GM12878 (cell line): ENCODE data around the gene TMEM120B. TPM values are rescaled to one million over a fixed set of nuclear protein-coding genes. Genes with fewer than 3 reads are reported as not detected.

Experiments
- ATAC-seq: fragments of 200-7000 bp; cut with Tn5 transposase; 3 replicates; pipeline ENCODE4 v1.9.1; 2020; ENCODE audit warnings: mild to moderate bottlenecking, moderate library complexity
- BruUV-seq: library from RNA; stranded (reverse); fragments of 400-500 nt; replicated peaks from 2 replicates; lab custom pipeline; 2021; lab: Mats Ljungman, UMichigan
- CTCF ChIA-PET: fragments of 300-600 bp; sonication (Branson Sonifier 250); formaldehyde crosslinking; extraction: SDS; loops from one replicate; lab custom pipeline; 2021; ENCODE audit warnings: inconsistent platforms; lab: Yijun Ruan, JAX
- POLR2A ChIA-PET: fragments of 350-600 bp; formaldehyde crosslinking; extraction: SDS; loops from one replicate; lab custom pipeline; 2021; ENCODE audit warnings: inconsistent platforms; lab: Charles Lee
- RAD21 ChIA-PET: fragments of 300-600 bp; sonication (Branson Sonifier 250); formaldehyde crosslinking; loops from one replicate; lab custom pipeline; 2023; ENCODE audit warnings: antibody characterized with exemption; ENCODE audit not compliant: unreplicated experiment; lab: Charles Lee
- SMC1A ChIA-PET: fragments of 300-600 bp; sonication (Branson Sonifier 250); formaldehyde crosslinking; loops from one replicate; lab custom pipeline; 2023; ENCODE audit not compliant: unreplicated experiment, uncharacterized antibody; lab: Charles Lee
- DNase-seq: peaks from one replicate; pipeline ENCODE4 v3.0.0-alpha.2; 2011; ENCODE audit warnings: low read depth, low spot score
- FAIRE-seq: peaks from 3 replicates; lab custom pipeline; 2011; peaks lifted over from hg19 to GRCh38; lab: Jason Lieb, UNC
- H2AFZ ChIP-seq: 2 replicates; pipeline ENCODE4 v1.6.0; 2011; ENCODE audit warnings: low read depth, low read length, control low read depth; ENCODE audit not compliant: control insufficient read depth
- H3K27ac ChIP-seq: 2 replicates; pipeline ENCODE4 v1.5.1; 2011; ENCODE audit warnings: control low read depth; ENCODE audit not compliant: control insufficient read depth, insufficient read depth
- H3K27me3 ChIP-seq, 2 experiments: replicated peaks in 1 of 2; 2 replicates each; pipeline versions ENCODE4 v1.6.0 to v1.6.1; 2011; ENCODE audit warnings: low read length in 1 of 2; ENCODE audit not compliant: control insufficient read depth in 2 of 2, insufficient read depth in 2 of 2
- H3K36me3 ChIP-seq, 2 experiments: 2 replicates each; pipeline ENCODE4 v1.5.1; 2011; ENCODE audit warnings: low read length in 1 of 2; ENCODE audit not compliant: control insufficient read depth in 2 of 2, insufficient read depth in 2 of 2
- H3K4me1 ChIP-seq: 2 replicates; pipeline ENCODE4 v1.6.1; 2011; ENCODE audit warnings: mild to moderate bottlenecking, low read length, moderate library complexity, mixed read lengths; ENCODE audit not compliant: control insufficient read depth, insufficient read depth
- H3K4me2 ChIP-seq: 2 replicates; pipeline ENCODE4 v1.6.0; 2011; ENCODE audit warnings: control low read depth; ENCODE audit not compliant: control insufficient read depth, insufficient read depth
- H3K4me3 ChIP-seq: fragments of 200-600 bp; sonication (generic); 2 replicates; pipeline ENCODE4 v1.5.1; 2016
- H3K79me2 ChIP-seq: 2 replicates; pipeline ENCODE4 v1.6.0; 2011; ENCODE audit warnings: low read length; ENCODE audit not compliant: control insufficient read depth, insufficient read depth
- H3K9ac ChIP-seq: 2 replicates; pipeline ENCODE4 v1.8.0; 2011; ENCODE audit warnings: low read length, control low read depth, mixed read lengths; ENCODE audit not compliant: control insufficient read depth, insufficient read depth
- H3K9me3 ChIP-seq: replicated peaks from 3 replicates; pipeline ENCODE4 v1.5.1; 2011; ENCODE audit warnings: mild to moderate bottlenecking, low read length; ENCODE audit not compliant: control insufficient read depth, insufficient read depth
- H4K20me1 ChIP-seq: 2 replicates; pipeline ENCODE4 v1.6.0; 2011; ENCODE audit not compliant: control insufficient read depth, insufficient read depth
- ASH2L ChIP-seq: fragments of 300-600, 200-600 bp; sonication (generic); IDR thresholded peaks from 2 replicates; pipeline ENCODE4 v1.6.1; 2017; ENCODE audit warnings: low read depth, mild to moderate bottlenecking, borderline replicate concordance
- CBX5 ChIP-seq: sonication (generic); IDR thresholded peaks from 2 replicates; pipeline ENCODE4 v1.6.1; 2016; ENCODE audit warnings: low read depth, moderate library complexity, mild to moderate bottlenecking, inconsistent platforms
- EGR1 ChIP-seq, 2 experiments: IDR thresholded peaks; 1 replicate in 1 of 2; 2 replicates in 1 of 2; pipeline ENCODE4 v1.6.1; 2011 to 2012; ENCODE audit warnings: low read depth in 2 of 2, low read length in 2 of 2, borderline replicate concordance in 1 of 2, mild to moderate bottlenecking in 1 of 2, moderate library complexity in 1 of 2
- FOXM1 ChIP-seq: IDR thresholded peaks from 2 replicates; pipeline ENCODE4 v1.6.1; 2012; ENCODE audit warnings: low read depth, mild to moderate bottlenecking, inconsistent platforms, low read length, moderate library complexity
- GABPA ChIP-seq: IDR thresholded peaks from 2 replicates; pipeline ENCODE4 v1.6.1; 2014; ENCODE audit warnings: antibody characterized with exemption, low read depth, mild to moderate bottlenecking, inconsistent platforms
- IKZF1 ChIP-seq: fragments of 450-650 bp; conservative IDR thresholded peaks from 2 replicates; pipeline ENCODE4 v1.6.1; 2017; ENCODE audit warnings: antibody characterized with exemption, mild to moderate bottlenecking
- NFIC ChIP-seq: IDR thresholded peaks from 2 replicates; pipeline ENCODE4 v1.6.1; 2012; ENCODE audit warnings: low read depth, mild to moderate bottlenecking, inconsistent platforms, low read length, moderate library complexity
- NKRF ChIP-seq: fragments of 450-650 bp; conservative IDR thresholded peaks from 2 replicates; pipeline ENCODE4 v1.6.1; 2017; ENCODE audit warnings: mild to moderate bottlenecking, moderate library complexity
- RB1 ChIP-seq: fragments of 450-650 bp; formaldehyde crosslinking; IDR thresholded peaks from 2 replicates; pipeline ENCODE4 v1.6.1; 2017; ENCODE audit warnings: mild to moderate bottlenecking, borderline replicate concordance
- SKIL ChIP-seq: fragments of 450-650 bp; IDR thresholded peaks from 2 replicates; pipeline ENCODE4 v1.6.1; 2017; ENCODE audit warnings: mild to moderate bottlenecking, low read depth, inconsistent platforms; ENCODE audit not compliant: poor library complexity, severe bottlenecking
- SMC3 ChIP-seq: IDR thresholded peaks from 2 replicates; pipeline ENCODE4 v1.6.1; 2011; ENCODE audit warnings: low read length, improper control_type of control experiment, borderline replicate concordance
- TARDBP ChIP-seq: IDR thresholded peaks from 2 replicates; pipeline ENCODE4 v1.6.1; 2016; ENCODE audit warnings: borderline replicate concordance
- ZNF24 ChIP-seq: fragments of 450-650 bp; IDR thresholded peaks from 2 replicates; pipeline ENCODE4 v1.6.1; 2017; ENCODE audit warnings: antibody characterized with exemption, mild to moderate bottlenecking
- WGBS: methylation state at CpG from one replicate; pipeline ENCODE4 v1.1.6; 2016; ENCODE audit warnings: low lambda C conversion rate; ENCODE audit not compliant: insufficient replicate concordance, insufficient coverage; ENCODE audit errors: missing lambda C conversion rate; 5-methylcytosine and 5-hydroxymethylcytosine counted together
- in situ Hi-C: fragments of 300-500 bp; cut with MboI; formaldehyde crosslinking; loops from 9 replicates; pipeline ENCODE4 v1.14.3; 2018; ENCODE audit warnings: mixed read lengths
- intact Hi-C: fragments of 100-400 bp; cut with micrococcal nuclease; formaldehyde crosslinking; loops from one replicate; pipeline ENCODE4 v1.14.2; 2022; ENCODE audit not compliant: unreplicated experiment
- polyA plus RNA-seq, 11 experiments: library from polyadenylated mRNA; depleted of rRNA in 4 of 11; unstranded in 6 of 11; stranded (reverse) in 5 of 11; fragments of >200 nt; fragmentation: Nextera tagmentation in 4 of 11; fragmentation: Illumina TruSeq in 1 of 11; extraction: Ambion mirVana in 4 of 11; extraction: Trizol in 1 of 11; gene quantifications; 1 replicate in 1 of 11; 2 replicates in 10 of 11; pipeline versions ENCODE4 v1.2.1 to v1.2.3, GENCODE V29; 2011 to 2016; ENCODE audit warnings: inconsistent platforms in 2 of 11, missing spikeins in 2 of 11, low read depth in 1 of 11
- total RNA-seq, 4 experiments: library from RNA; depleted of rRNA in 3 of 4; stranded (reverse); fragments of >200 nt in 3 of 4; fragmentation: Illumina TruSeq in 1 of 4; extraction: Trizol in 1 of 4; gene quantifications; 2 replicates each; pipeline versions ENCODE4 v1.2.1 to v1.2.3, GENCODE V29; 2013 to 2021

The TMEM120B gene
- total and polyA plus RNA-seq, 10 of the 15 experiments (the other 5 are each of a cell fraction or from before 2014, with no cell fraction given), result 4.0 to 26.2 (median 9.2) TPM

GRCh38 chr12:121781998-121782979 is 69.7 kb downstream of the TMEM120B start:
- intact Hi-C loops (loop anchor here (1.0 kb wide), 1 partner anchor 8 kb away; no protein-coding TSS in a partner anchor), in situ Hi-C loops (no loop called here)
- Histone ChIP-seq H3K4me3 (peak overlapping the region; percentile 41; the same call in 1 of the 2 replicates), H4K20me1 (no peaks in the 10 kb centered on the region), H3K4me1 (peaks cover 60% of the 10 kb centered on the region), H3K36me3 (peaks cover 28 to 29% of the 10 kb centered on the region in 2 experiments), H3K27me3 (no peaks in the 10 kb centered on the region), H3K9me3 (no peaks in the 10 kb centered on the region), H2AFZ (peak overlapping the region; percentile 61), H3K4me2 (peak overlapping the region; percentile 96), H3K9ac (peak overlapping the region; percentile 63), H3K27ac (peak overlapping the region; percentile 98), H3K79me2 (peaks cover 51% of the 10 kb centered on the region)
- SMC1A ChIA-PET, result interaction anchor here (0.6 to 3.0 kb wide), 14 partner anchors 9 to 230 kb away, joined by 3 to 94 read pairs (median 4); partner anchors contain the start of genes RHOF and SETD1B
- DNase-seq (no peak), ATAC-seq (peak; percentile 88), FAIRE-seq (peak; percentile 99)
- RAD21 ChIA-PET, result interaction anchor here (0.6 to 11.5 kb wide), 10 partner anchors 9 to 279 kb away, joined by 3 to 230 read pairs (median 4); partner anchors contain the start of genes PSMD9, RHOF, SETD1B and TMEM120B
- whole genome bisulfite sequencing, result 6% methylated on average over 14 of the region's 14 CpGs
- BruUV-seq, result no TSS peak
- CTCF ChIA-PET, result interaction anchor here (0.6 to 15.0 kb wide), 15 partner anchors 10 to 376 kb away, joined by 3 to 492 read pairs (median 4); partner anchors contain the start of genes PSMD9, RHOF and TMEM120B
- POLR2A ChIA-PET, result interaction anchor here (0.5 to 6.5 kb wide), 15 partner anchors 9 to 1154 kb away, joined by 3 to 114 read pairs (median 5); partner anchors contain the start of genes ORAI1, PSMD9, RHOF and SETD1B
- TF ChIP-seq CBX5, result no peak; the same call in 1 of the 2 replicates
- peak; percentile 74 for TF ChIP-seq NFIC
- no peak for TF ChIP-seq NKRF
- no peak for TF ChIP-seq ZNF24
- TF ChIP-seq FOXM1, result 0 out of 2 replicates have a peak, but pooled peaks have one; percentile 60
- 0 out of 3 replicates have a peak, but pooled peaks of 1 of the 2 experiments have one; percentile 15 for TF ChIP-seq EGR1 (IDR thresholded peaks at IDR 0.05; ENCODE audit: borderline replicate concordance in 1 of 2, low read depth in 2 of 2, low read length in 2 of 2)
- no peak for TF ChIP-seq GABPA
- no peak for TF ChIP-seq TARDBP
- TF ChIP-seq IKZF1, result peak; percentile 78
- peak; percentile 25 for TF ChIP-seq SKIL
- TF ChIP-seq ASH2L, result no peak
- no peak for TF ChIP-seq RB1
- TF ChIP-seq SMC3, result no peak
